GM21367 (cell line): ENCODE measurements around the gene MYO3B.
A peak's percentile ranks its signal among the peaks of the same experiment; 100 is the strongest.

Experiments used
- ATAC-seq: cut with Tn5 transposase; IDR thresholded peaks from one replicate; pipeline ENCODE4 v1.9.1; 2021; ENCODE audit not compliant: unreplicated experiment

Gene MYO3B

DNA sequence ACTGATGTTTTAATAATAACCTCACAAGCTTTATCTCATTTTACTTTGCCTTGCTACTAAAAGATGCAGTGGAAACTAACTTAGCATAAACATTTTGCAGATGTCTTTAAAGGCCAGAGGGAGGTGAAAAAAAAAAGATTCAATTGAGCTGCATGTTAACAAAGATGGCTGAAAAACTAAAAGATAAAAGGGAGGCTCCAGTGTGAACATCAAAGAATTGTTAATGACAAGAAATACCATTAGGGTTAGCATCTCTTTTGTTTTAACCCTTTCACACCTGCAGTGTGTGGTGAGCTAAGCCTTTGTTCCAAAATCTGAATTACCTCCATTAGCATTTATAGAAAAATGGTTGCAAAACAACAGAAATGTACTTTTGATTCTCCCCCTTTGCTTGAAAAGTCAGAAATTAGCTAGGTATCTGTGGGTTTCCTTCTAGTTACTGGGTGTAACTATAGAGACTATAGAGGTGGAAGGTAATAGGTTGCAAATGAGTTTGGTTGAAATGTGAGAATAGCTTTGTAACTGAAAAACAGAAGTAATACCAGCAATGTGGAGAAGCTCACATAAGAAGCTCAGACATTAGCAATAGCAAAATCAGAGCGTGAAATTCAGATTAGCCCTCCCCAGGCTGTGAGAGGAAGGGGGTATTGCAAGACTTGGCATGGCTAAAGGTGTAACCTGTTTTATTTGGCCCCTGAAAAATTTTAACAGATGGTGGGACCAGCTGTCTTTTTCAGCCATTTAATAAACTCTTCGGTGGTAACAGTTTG, 502.4 kb downstream of the MYO3B start:
- peak; percentile 93 for ATAC-seq

DNA sequence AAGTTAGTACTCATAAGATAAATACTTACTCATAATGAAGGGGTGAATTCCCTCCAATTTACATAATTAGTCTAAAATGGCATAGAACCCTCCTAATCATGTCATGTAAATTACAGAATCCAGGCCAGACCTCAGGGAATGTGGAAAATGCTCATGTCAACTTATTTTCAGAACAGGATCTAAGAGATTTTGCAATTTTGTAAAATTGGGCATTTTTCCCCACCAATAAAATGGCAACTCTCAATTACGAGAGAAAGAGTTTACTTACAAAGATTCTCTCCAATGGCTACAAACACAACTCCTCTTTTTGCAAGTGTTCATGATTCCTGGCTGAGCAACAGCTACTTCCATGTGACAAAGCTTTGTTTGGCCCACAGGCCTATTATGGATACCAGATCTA, 503.4 kb downstream of the MYO3B start:
- ATAC-seq = no peak

DNA sequence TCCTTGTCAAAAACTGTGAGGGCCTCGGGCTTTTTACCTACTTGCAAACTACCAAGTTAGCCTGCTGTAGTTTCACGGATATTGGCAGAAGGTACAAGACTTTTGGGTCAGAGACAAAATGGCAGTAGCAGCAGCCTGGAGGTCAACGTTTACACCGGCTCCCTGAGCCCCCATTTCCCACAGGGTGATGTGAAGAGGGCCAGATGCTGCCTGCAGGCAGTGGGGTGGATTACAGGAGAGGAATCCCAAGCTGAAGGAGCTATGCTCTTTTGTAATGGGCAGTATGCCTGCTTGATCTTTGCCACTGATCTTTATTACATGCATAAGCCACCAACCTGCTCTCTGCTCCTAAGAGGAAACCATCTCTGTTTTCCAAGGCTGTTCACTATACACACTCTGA, 507.6 kb downstream of the MYO3B start:
- ATAC-seq = no peak

GRCh38 chr2:170689481-170689880, 511.5 kb downstream of the MYO3B start:
- no peak for ATAC-seq

GRCh38 chr2:170690640-170691039, 512.7 kb downstream of the MYO3B start:
- no peak for ATAC-seq

DNA sequence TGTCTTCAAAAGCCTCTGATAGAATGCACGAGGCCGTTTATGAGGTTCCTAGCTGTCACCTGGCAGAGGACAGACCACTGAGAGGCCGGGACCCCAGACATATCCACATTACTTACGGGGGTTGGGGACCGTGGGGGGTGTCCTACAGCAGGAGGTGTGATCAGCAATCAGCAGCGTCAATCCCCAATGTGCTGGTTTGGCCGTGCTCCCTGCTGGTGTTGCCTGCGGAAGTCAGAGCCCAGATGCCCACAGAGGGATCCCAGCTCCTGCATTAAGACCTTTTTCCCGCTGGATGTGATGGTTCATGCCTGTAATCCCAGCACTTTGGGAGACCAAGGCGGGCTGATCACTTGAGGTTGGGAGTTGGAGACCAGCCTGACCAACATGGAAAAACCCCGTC, 516.4 kb downstream of the MYO3B start:
- no peak for ATAC-seq

DNA sequence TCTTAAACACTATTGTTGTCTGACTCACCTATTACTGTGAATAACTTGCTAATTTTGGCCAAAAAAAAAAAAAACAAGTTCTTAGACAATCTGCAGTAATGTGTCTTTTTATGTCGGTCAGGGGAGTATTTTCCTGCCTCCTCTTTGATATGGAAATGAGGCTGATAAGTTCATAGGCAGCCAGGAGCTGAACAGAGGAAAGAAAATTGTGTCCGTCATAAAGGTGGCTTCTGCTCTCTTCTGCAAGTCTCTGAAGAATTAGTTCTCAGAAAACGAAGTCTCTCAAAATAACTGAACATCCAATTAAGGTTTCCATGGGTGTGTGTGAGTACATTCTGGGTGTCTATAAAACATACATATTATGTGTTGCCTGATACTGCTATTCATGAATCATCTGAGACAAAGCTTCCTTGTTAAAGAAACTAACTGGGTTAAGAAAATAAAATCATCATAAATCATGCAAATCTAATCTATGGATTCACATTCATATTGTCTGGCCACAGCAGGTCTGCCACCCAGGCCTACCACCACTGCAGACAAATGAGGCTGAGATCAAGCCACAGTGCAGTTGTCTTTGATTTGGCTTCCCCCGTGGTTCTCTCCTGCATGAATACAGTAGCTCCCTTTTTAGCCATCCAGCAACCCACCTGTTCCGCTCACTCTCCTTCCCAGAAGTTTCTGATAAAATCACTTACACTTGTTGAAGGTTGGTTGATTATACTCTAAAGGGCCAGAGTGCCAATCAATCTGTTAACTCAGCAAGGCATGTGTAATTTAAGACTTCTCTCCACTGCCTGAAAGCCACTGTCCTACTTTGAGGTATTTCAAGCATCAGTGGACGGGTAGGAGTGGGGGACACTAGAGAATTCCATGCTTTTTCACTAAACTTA, 517.8 kb downstream of the MYO3B start:
- ATAC-seq = no peak

DNA sequence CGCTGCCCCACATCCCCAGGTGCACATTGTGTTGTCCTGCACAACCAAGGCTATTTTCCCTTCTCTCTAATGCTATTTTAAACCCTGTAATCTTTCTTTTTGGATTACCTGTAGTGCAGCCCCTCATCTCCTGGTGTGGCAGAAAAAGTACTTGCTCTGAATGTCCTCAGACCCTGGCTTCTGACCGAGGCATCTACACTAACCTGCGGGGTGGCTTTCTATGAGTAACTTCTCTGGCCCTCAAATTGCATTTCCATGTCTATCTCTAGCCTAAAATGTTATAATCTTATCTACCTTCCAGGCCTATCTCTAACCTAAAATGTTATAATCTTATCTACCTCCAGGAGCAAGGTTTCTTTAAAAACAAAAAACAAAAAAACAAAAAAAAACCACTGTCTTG, 519.0 kb downstream of the MYO3B start:
- ATAC-seq = no peak

GRCh38 chr2:170701011-170701410, 523.1 kb downstream of the MYO3B start:
- ATAC-seq = no peak

DNA sequence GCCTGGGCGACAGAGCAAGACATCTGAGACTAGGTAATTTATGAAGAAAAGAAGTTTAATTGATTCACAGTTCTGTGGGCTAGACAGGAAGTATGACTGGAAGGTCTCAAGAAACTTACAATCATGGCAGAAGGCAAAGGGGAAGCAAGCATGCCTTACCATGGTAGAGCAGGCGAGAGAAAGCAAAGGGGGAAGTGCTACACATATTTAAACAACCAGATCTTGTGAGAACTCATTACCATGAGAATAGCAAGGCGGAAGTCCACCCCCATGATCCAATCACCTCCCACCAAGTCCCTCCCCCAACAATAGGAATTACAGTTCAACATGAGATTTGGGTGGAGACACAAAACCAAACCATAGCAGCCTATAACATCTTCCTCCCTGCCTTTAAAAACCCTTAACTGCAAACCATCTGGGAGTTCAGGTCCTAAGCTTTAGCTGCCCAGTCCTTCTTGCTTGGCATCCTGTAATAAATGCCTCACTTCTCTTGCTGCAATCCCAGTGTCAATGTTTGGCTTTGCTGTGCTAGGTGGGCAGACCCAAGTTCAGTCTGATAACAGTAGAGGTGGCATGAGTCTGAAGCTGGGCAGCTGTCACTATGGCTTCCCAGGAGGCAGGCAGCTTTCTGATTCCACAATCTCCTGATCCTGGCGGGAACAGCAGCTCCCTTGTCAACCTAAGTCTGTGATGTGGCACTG, 526.0 kb downstream of the MYO3B start:
- ATAC-seq = no peak
